Inflammatory macrophage treated with lipopolysaccharide for 4 hours (primary cell): ENCODE measurements around the gene C11orf71.

Experiments used
- DNase-seq: peaks from one replicate; pipeline ENCODE4 v3.0.0-alpha.2; 2020

C11orf71 gene

GRCh38 chr11:114398303-114398920 lies 1.9 kb downstream of the C11orf71 start:
- DNase-seq, result no peak

GRCh38 chr11:114397349-114397982 lies 2.8 kb downstream of the C11orf71 start:
- no peak for DNase-seq

- peak; percentile 58 for DNase-seq
Measured at GRCh38 chr11:114396916-114397315, 3.4 kb downstream of the C11orf71 start.

GRCh38 chr11:114395736-114396135 lies 4.6 kb downstream of the C11orf71 start:
- DNase-seq, result no peak

- DNase-seq, result no peak
Measured at GRCh38 chr11:114392735-114393667, 7.3 kb downstream of the C11orf71 start.

GRCh38 chr11:114386545-114386944 lies 13.8 kb downstream of the C11orf71 start:
- no peak for DNase-seq

- DNase-seq, result no peak
Measured at GRCh38 chr11:114386131-114386530, 14.2 kb downstream of the C11orf71 start.

- DNase-seq, result no peak
Measured at GRCh38 chr11:114384487-114384886, 15.8 kb downstream of the C11orf71 start.

GRCh38 chr11:114382509-114382908 lies 17.8 kb downstream of the C11orf71 start:
- DNase-seq, result no peak

GRCh38 chr11:114379394-114380069 lies 20.8 kb downstream of the C11orf71 start:
- DNase-seq, result no peak

GRCh38 chr11:114377612-114378267 lies 22.6 kb downstream of the C11orf71 start:
- DNase-seq, result no peak

- DNase-seq, result no peak
Measured at GRCh38 chr11:114375052-114375451, 25.3 kb downstream of the C11orf71 start.

- no peak for DNase-seq
Measured at GRCh38 chr11:114368918-114369680, 31.2 kb downstream of the C11orf71 start.

GRCh38 chr11:114367244-114367957 lies 32.9 kb downstream of the C11orf71 start:
- no peak for DNase-seq

- no peak for DNase-seq
Measured at GRCh38 chr11:114366331-114367243, 33.7 kb downstream of the C11orf71 start.

GRCh38 chr11:114362958-114363357 lies 37.4 kb downstream of the C11orf71 start:
- DNase-seq, result no peak

GRCh38 chr11:114362326-114362725 lies 38.0 kb downstream of the C11orf71 start:
- no peak for DNase-seq

GRCh38 chr11:114359342-114359741 lies 41.0 kb downstream of the C11orf71 start:
- no peak for DNase-seq

- no peak for DNase-seq
Measured at GRCh38 chr11:114358716-114359115, 41.6 kb downstream of the C11orf71 start.

- DNase-seq, result no peak
Measured at GRCh38 chr11:114354076-114354475, 46.2 kb downstream of the C11orf71 start.
